Measurements from ENCODE around the gene SEC24B.
A peak's percentile ranks its signal among the peaks of the same experiment; 100 is the strongest.

Gene SEC24B

DNA sequence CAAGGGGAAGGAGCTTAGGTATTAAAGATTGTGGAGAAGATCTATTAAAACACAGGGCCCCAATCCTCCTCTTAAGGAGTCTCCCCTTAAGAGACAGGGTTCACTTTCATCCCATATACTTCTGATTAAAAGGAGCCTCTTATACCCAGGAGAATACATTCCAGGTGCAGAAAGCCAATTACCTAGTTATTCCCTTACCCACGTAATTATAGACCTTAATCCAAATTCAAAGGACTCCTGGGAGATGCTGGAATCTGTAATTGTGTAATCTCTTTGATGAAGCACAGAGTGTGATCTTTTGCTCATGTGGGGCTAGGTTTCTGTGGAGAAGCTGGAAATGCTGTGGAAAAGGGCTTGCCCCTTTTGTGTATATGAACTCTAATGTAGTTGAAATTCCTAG lies 1.4 kb upstream of the SEC24B start:
- no CpG with 5 or more reads among the region's 1 CpG for WGBS (ENCODE audit: extremely low coverage, insufficient coverage, insufficient read length)
- Histone ChIP-seq H3K27ac (ENCODE audit: low read depth, low read length) (no peak overlapping the region), H3K23ac (ENCODE audit: low read length) (no peak overlapping the region), H3K9ac (ENCODE audit: low read length) (no peak overlapping the region), H3K4me1 (ENCODE audit: control insufficient read depth in 1 of 2, insufficient read depth in 2 of 2, low read length in 2 of 2) (peaks cover 0 to 5% of the 10 kb centered on the region in 2 experiments), H2AFZ (ENCODE audit: insufficient read depth, low read length, poor library complexity) (no peak overlapping the region), H3K27me3 (ENCODE audit: insufficient read depth, low read length) (no peaks in the 10 kb centered on the region), H2BK5ac (ENCODE audit: low read depth, low read length, poor library complexity) (no peak overlapping the region), H3K4me3 (ENCODE audit: low read depth, low read length) (no peak overlapping the region), H3K18ac (ENCODE audit: low read length) (no peak overlapping the region), H3K79me2 (ENCODE audit: control insufficient read depth, insufficient read depth, low read length, poor library complexity) (peaks cover 26% of the 10 kb centered on the region), H3K4me2 (ENCODE audit: low read length) (no peak overlapping the region), H3K4ac (ENCODE audit: low read depth, low read length) (no peak overlapping the region), H2BK120ac (ENCODE audit: insufficient read depth, low read length, poor library complexity) (no peak overlapping the region), H3K14ac (ENCODE audit: low read length) (no peak overlapping the region), H4K91ac (ENCODE audit: low read depth, low read length) (no peak overlapping the region), H4K8ac (ENCODE audit: low read depth, low read length) (no peak overlapping the region), H2AK5ac (ENCODE audit: low read length) (no peak overlapping the region), H3K79me1 (ENCODE audit: low read length) (peaks cover 9% of the 10 kb centered on the region), H4K12ac (ENCODE audit: low read depth, low read length) (no peak overlapping the region), H3K36me3 (ENCODE audit: control insufficient read depth in 1 of 2, insufficient read depth in 2 of 2, low read length in 2 of 2) (peaks cover 2 to 3% of the 10 kb centered on the region in 2 experiments), H3K9me3 (ENCODE audit: insufficient read depth, low read depth, low read length) (no peaks in the 10 kb centered on the region), H2BK12ac (ENCODE audit: low read length) (no peak overlapping the region)
- no peak for DNase-seq

DNA sequence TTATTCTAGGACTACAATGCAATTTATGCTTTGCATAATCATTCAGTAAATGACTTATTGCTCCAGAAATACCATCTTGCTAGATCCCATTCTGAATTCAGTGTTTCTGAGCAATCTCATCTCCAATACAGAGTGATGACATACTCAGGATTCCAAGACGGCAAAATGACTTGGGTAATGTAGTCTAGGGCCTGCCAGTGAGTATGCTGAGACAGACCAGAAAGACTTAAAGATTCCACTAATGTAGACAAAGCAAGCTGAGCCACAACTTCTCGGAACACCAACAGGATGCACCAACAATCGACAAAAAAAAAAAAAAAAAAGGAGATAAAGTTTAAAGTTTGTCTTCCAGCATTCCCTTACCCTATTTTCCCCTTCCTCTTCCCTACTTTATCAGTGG lies 919 bp upstream of the SEC24B start:
- no peak overlapping the region for H3K18ac ChIP-seq (ENCODE audit: low read length)
- H3K23ac ChIP-seq (ENCODE audit: low read length), result no peak overlapping the region
- no peak overlapping the region for H3K14ac ChIP-seq (ENCODE audit: low read length)
- H3K4me3 ChIP-seq (ENCODE audit: low read depth, low read length), result no peak overlapping the region
- peaks cover 9% of the 10 kb centered on the region for H3K79me1 ChIP-seq (ENCODE audit: low read length)
- peaks cover 0 to 5% of the 10 kb centered on the region in 2 experiments for H3K4me1 ChIP-seq (ENCODE audit: control insufficient read depth in 1 of 2, insufficient read depth in 2 of 2, low read length in 2 of 2)
- no CpG with 5 or more reads among the region's 3 CpGs for WGBS (ENCODE audit: extremely low coverage, insufficient coverage, insufficient read length)
- no peak overlapping the region for H2BK12ac ChIP-seq (ENCODE audit: low read length)
- H3K27ac ChIP-seq (ENCODE audit: low read depth, low read length), result peak overlapping the region; percentile 88
- peaks cover 30% of the 10 kb centered on the region for H3K79me2 ChIP-seq (ENCODE audit: control insufficient read depth, insufficient read depth, low read length, poor library complexity)
- no peaks in the 10 kb centered on the region for H3K9me3 ChIP-seq (ENCODE audit: insufficient read depth, low read depth, low read length)
- H3K27me3 ChIP-seq (ENCODE audit: insufficient read depth, low read length), result no peaks in the 10 kb centered on the region
- no peak overlapping the region for H3K4ac ChIP-seq (ENCODE audit: low read depth, low read length)
- H4K12ac ChIP-seq (ENCODE audit: low read depth, low read length), result no peak overlapping the region
- DNase-seq, result peak; percentile 56 to 81
- H2BK120ac ChIP-seq (ENCODE audit: insufficient read depth, low read length, poor library complexity), result no peak overlapping the region
- no peak overlapping the region for H4K8ac ChIP-seq (ENCODE audit: low read depth, low read length)
- H2BK5ac ChIP-seq (ENCODE audit: low read depth, low read length, poor library complexity), result no peak overlapping the region
- peak overlapping the region; percentile 81 for H3K4me2 ChIP-seq (ENCODE audit: low read length)
- H3K9ac ChIP-seq (ENCODE audit: low read length), result no peak overlapping the region
- no peak overlapping the region for H2AK5ac ChIP-seq (ENCODE audit: low read length)
- no peak overlapping the region for H2AFZ ChIP-seq (ENCODE audit: insufficient read depth, low read length, poor library complexity)
- H4K91ac ChIP-seq (ENCODE audit: low read depth, low read length), result no peak overlapping the region
- H3K36me3 ChIP-seq (ENCODE audit: control insufficient read depth in 1 of 2, insufficient read depth in 2 of 2, low read length in 2 of 2), result peaks cover 2 to 3% of the 10 kb centered on the region in 2 experiments

DNA sequence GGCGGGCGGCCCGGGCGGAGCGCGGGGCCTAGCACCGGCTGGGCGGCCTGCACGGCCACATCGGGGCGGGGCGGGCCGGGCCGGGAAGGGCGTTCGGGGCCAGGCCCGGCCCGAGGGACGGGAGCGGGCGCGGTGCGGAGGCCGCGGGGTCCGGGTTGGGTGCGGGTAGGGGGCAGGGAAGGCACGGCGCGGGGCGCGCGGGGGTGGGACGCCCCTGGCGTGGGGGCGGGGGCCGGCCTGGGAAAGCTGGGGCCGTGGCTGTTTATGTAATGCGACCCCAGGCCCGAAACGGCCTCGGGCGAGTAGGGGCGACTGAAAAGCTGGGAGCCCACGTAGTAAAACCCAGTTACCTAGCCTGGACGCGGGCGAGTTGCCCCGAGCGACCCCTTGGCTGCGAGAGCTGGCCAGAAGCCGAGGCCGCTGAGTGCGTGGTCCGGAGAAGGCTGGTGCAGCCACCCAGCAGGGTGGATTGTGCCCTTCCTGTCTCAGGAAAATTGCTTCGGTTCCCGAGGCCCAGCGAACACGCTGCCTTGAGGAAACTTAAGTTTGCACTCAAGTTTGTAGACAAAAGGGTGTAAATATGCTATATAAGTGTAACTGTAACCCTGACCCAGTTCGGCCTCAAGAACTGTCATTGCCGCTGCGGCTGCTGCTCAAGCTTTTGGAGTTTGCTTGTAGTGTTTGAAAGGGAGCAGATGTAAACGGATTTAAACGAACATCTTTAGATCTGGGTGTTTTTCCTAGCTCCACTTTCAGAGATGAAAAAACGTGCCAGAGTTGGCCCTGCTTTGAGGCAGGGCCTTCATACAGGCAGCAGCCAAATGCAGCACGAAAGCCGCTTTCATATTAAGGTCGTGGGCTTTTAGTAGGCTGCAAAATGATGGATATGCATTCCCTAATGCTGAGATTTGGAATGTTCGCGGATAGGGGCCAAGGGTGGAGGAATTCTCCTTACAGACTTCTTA lies 674 bp downstream of the SEC24B start:
- H3K14ac ChIP-seq (ENCODE audit: low read length), result peak overlapping the region; percentile 69
- no CpG with 5 or more reads among the region's 70 CpGs for WGBS (ENCODE audit: extremely low coverage, insufficient coverage, insufficient read length)
- peak overlapping the region; percentile 74 for H4K91ac ChIP-seq (ENCODE audit: low read depth, low read length)
- H2AK5ac ChIP-seq (ENCODE audit: low read length), result no peak overlapping the region
- H3K9me3 ChIP-seq (ENCODE audit: insufficient read depth, low read depth, low read length), result no peaks in the 10 kb centered on the region
- no peak overlapping the region for H2BK12ac ChIP-seq (ENCODE audit: low read length)
- peak overlapping the region; percentile 51 for H2AFZ ChIP-seq (ENCODE audit: insufficient read depth, low read length, poor library complexity)
- peak overlapping the region; percentile 94 for H2BK5ac ChIP-seq (ENCODE audit: low read depth, low read length, poor library complexity)
- DNase-seq, result peak in 1 of 2 donors; percentile 61
- peak overlapping the region; percentile 98 for H3K9ac ChIP-seq (ENCODE audit: low read length)
- peaks cover 0 to 5% of the 10 kb centered on the region in 2 experiments for H3K4me1 ChIP-seq (ENCODE audit: control insufficient read depth in 1 of 2, insufficient read depth in 2 of 2, low read length in 2 of 2)
- peak overlapping the region; percentile 81 for H3K4me2 ChIP-seq (ENCODE audit: low read length)
- H3K79me1 ChIP-seq (ENCODE audit: low read length), result peaks cover 9% of the 10 kb centered on the region
- peak overlapping the region; percentile 48 for H2BK120ac ChIP-seq (ENCODE audit: insufficient read depth, low read length, poor library complexity)
- peaks cover 31% of the 10 kb centered on the region for H3K79me2 ChIP-seq (ENCODE audit: control insufficient read depth, insufficient read depth, low read length, poor library complexity)
- peak overlapping the region; percentile 93 for H3K4ac ChIP-seq (ENCODE audit: low read depth, low read length)
- no peak overlapping the region for H4K8ac ChIP-seq (ENCODE audit: low read depth, low read length)
- H3K18ac ChIP-seq (ENCODE audit: low read length), result peak overlapping the region; percentile 85
- no peaks in the 10 kb centered on the region for H3K27me3 ChIP-seq (ENCODE audit: insufficient read depth, low read length)
- peaks cover 2 to 3% of the 10 kb centered on the region in 2 experiments for H3K36me3 ChIP-seq (ENCODE audit: control insufficient read depth in 1 of 2, insufficient read depth in 2 of 2, low read length in 2 of 2)
- H3K23ac ChIP-seq (ENCODE audit: low read length), result no peak overlapping the region
- H3K4me3 ChIP-seq (ENCODE audit: low read depth, low read length), result peak overlapping the region; percentile 84
- peak overlapping the region; percentile 79 for H3K27ac ChIP-seq (ENCODE audit: low read depth, low read length)
- H4K12ac ChIP-seq (ENCODE audit: low read depth, low read length), result no peak overlapping the region

DNA sequence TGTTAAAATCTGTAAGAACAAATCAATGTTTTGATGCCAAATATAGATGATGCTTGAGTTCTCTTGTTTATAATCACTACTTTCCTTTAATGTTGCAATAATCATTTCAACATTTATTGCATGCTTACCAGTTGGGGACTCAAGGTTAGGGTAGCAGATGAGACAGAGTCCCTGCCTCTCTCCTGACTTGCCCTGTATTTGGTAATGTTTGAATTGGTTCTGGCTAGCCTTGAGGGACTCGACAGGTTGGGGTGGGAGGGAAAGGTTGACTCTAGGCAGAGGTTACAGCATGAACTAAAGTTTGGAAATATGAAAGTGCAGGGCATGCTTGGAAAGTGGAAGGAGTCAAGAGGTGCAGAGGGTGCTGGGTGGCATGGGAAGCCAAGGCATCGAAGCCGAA lies 2.0 kb downstream of the SEC24B start:
- WGBS (ENCODE audit: extremely low coverage, insufficient coverage, insufficient read length), result no CpG with 5 or more reads among the region's 3 CpGs
- Histone ChIP-seq H2BK5ac (ENCODE audit: low read depth, low read length, poor library complexity) (no peak overlapping the region), H3K23ac (ENCODE audit: low read length) (peak overlapping the region; percentile 80)

More for the DNA sequence above, 2.0 kb downstream of the SEC24B start:
- H3K36me3 ChIP-seq (ENCODE audit: control insufficient read depth in 1 of 2, insufficient read depth in 2 of 2, low read length in 2 of 2), result no peaks in the 10 kb centered on the region
- peak overlapping the region; percentile 64 for H3K4ac ChIP-seq (ENCODE audit: low read depth, low read length)
- no peak overlapping the region for H2AFZ ChIP-seq (ENCODE audit: insufficient read depth, low read length, poor library complexity)
- no peaks in the 10 kb centered on the region for H3K9me3 ChIP-seq (ENCODE audit: insufficient read depth, low read depth, low read length)
- no peak for DNase-seq
- no peak overlapping the region for H3K9ac ChIP-seq (ENCODE audit: low read length)
- H3K79me2 ChIP-seq (ENCODE audit: control insufficient read depth, insufficient read depth, low read length, poor library complexity), result peaks cover 31% of the 10 kb centered on the region
- no peak overlapping the region for H4K12ac ChIP-seq (ENCODE audit: low read depth, low read length)
- no peak overlapping the region for H3K27ac ChIP-seq (ENCODE audit: low read depth, low read length)
- H3K18ac ChIP-seq (ENCODE audit: low read length), result no peak overlapping the region
- H4K8ac ChIP-seq (ENCODE audit: low read depth, low read length), result no peak overlapping the region
- peaks cover 9% of the 10 kb centered on the region for H3K79me1 ChIP-seq (ENCODE audit: low read length)
- H3K27me3 ChIP-seq (ENCODE audit: insufficient read depth, low read length), result no peaks in the 10 kb centered on the region
- H4K91ac ChIP-seq (ENCODE audit: low read depth, low read length), result no peak overlapping the region
- H2BK120ac ChIP-seq (ENCODE audit: insufficient read depth, low read length, poor library complexity), result no peak overlapping the region
- H3K14ac ChIP-seq (ENCODE audit: low read length), result no peak overlapping the region
- peak overlapping the region; percentile 42 for H3K4me2 ChIP-seq (ENCODE audit: low read length)
- no peak overlapping the region for H3K4me3 ChIP-seq (ENCODE audit: low read depth, low read length)
- H3K4me1 ChIP-seq (ENCODE audit: control insufficient read depth in 1 of 2, insufficient read depth in 2 of 2, low read length in 2 of 2), result peaks cover 0 to 5% of the 10 kb centered on the region in 2 experiments
- no peak overlapping the region for H2AK5ac ChIP-seq (ENCODE audit: low read length)
- H2BK12ac ChIP-seq (ENCODE audit: low read length), result no peak overlapping the region

All from trophoblast cell (in vitro differentiated cells and primary cell).